ENCODE data around the gene TMEM88. TPM values are rescaled to one million over a fixed set of nuclear protein-coding genes. Genes with fewer than 3 reads are reported as not detected.

The TMEM88 gene
- total and polyA plus RNA-seq, 4 donors: 0.65 to 4.6 (median 3.7) TPM

DNA sequence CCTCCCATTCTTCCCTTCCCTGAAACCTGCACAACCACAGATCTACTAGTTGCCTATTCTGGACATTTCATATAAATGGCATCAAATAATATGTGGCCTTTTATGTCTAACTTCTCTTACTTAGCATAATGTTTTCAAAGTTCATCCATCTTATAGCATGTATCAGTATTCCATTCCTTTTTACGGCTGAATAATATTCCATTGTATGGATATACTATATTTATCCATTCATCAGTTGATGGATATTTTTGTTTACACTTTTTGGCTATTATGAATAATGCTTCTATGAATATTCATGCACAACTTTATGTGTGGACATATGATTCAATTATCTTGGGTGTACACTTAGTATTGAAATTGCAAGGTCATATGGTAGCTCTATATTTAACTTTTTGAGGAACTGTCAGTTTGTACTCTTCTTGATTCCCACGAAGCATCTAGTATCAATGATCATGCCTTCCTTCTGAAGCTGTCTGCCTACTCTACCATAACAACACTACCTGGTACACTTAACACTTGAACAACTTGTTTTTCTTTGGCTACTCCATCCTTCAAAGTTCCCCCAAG, 21.0 kb downstream of the TMEM88 start (continued):
- TF ChIP-seq, protein P1, sequence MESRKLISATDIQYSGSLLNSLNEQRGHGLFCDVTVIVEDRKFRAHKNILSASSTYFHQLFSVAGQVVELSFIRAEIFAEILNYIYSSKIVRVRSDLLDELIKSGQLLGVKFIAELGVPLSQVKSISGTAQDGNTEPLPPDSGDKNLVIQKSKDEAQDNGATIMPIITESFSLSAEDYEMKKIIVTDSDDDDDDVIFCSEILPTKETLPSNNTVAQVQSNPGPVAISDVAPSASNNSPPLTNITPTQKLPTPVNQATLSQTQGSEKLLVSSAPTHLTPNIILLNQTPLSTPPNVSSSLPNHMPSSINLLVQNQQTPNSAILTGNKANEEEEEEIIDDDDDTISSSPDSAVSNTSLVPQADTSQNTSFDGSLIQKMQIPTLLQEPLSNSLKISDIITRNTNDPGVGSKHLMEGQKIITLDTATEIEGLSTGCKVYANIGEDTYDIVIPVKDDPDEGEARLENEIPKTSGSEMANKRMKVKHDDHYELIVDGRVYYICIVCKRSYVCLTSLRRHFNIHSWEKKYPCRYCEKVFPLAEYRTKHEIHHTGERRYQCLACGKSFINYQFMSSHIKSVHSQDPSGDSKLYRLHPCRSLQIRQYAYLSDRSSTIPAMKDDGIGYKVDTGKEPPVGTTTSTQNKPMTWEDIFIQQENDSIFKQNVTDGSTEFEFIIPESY (IDR thresholded peaks at IDR 0.05): no peak
- TF ChIP-seq RAD21 (IDR thresholded peaks at IDR 0.05) (no peak), SP1 (IDR thresholded peaks at IDR 0.05) (no peak), GABPA (IDR thresholded peaks at IDR 0.05 in 1 of 2, conservative IDR thresholded peaks at IDR 0.05 in 1 of 2) (no peak), YY1 (IDR thresholded peaks at IDR 0.05) (no peak), FOXA1 (IDR thresholded peaks at IDR 0.05) (no peak)

DNA sequence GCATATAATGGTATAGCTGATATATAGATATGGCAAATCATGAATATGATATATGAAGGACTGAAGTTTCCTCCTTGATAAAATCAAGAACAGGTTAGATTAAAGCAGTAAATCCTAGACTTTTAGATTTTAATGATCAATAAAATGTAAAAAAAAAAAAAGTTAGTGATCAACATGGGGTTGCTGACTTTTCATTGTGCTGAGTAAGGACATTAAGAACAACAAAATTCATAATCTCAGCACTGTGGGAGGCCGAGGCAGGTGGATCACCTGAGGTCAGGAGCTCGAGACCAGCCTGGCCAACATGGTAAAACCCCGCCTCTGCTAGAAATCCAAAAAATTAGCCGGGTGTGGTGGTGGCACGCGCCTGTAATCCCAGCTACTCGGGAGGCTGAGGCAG, 23.4 kb downstream of the TMEM88 start:
- Histone ChIP-seq H3K27ac (ENCODE audit: low read depth in 1 of 2, low read length in 2 of 2) (no peak overlapping the region), H3K9me3 (ENCODE audit: control insufficient read depth in 4 of 4, low read length in 3 of 4) (no peaks in the 10 kb centered on the region), H3K4me3 (ENCODE audit: low read depth in 1 of 3, low read length in 3 of 3) (no peak overlapping the region), H3K27me3 (ENCODE audit: control insufficient read depth in 4 of 4, insufficient read depth in 4 of 4, low read length in 3 of 4) (no peaks in the 10 kb centered on the region), H3K9ac (ENCODE audit: low read depth in 1 of 2, low read length in 2 of 2) (no peak overlapping the region), H3K4me1 (ENCODE audit: control insufficient read depth in 4 of 4, insufficient read depth in 4 of 4, low read length in 3 of 4) (no peaks in the 10 kb centered on the region), H3K36me3 (ENCODE audit: control insufficient read depth in 4 of 4, insufficient read depth in 3 of 4, low read depth in 1 of 4, low read length in 3 of 4) (no peaks in the 10 kb centered on the region)
- no peak for DNase-seq (ENCODE audit: low spot score)
- WGBS: 96% methylated on average over 7 of the region's 7 CpGs
- TF ChIP-seq FOXA2 (IDR thresholded peaks at IDR 0.05): no peak
- TF ChIP-seq, protein P1 (IDR thresholded peaks at IDR 0.05): no peak
- TF ChIP-seq, protein P2, sequence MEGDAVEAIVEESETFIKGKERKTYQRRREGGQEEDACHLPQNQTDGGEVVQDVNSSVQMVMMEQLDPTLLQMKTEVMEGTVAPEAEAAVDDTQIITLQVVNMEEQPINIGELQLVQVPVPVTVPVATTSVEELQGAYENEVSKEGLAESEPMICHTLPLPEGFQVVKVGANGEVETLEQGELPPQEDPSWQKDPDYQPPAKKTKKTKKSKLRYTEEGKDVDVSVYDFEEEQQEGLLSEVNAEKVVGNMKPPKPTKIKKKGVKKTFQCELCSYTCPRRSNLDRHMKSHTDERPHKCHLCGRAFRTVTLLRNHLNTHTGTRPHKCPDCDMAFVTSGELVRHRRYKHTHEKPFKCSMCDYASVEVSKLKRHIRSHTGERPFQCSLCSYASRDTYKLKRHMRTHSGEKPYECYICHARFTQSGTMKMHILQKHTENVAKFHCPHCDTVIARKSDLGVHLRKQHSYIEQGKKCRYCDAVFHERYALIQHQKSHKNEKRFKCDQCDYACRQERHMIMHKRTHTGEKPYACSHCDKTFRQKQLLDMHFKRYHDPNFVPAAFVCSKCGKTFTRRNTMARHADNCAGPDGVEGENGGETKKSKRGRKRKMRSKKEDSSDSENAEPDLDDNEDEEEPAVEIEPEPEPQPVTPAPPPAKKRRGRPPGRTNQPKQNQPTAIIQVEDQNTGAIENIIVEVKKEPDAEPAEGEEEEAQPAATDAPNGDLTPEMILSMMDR (IDR thresholded peaks at IDR 0.05; ENCODE audit: low read depth, low read length, missing input control): no peak
- no peak for TF ChIP-seq SP1 (IDR thresholded peaks at IDR 0.05)
- no peak for TF ChIP-seq RAD21 (IDR thresholded peaks at IDR 0.05)
- TF ChIP-seq, protein P3, sequence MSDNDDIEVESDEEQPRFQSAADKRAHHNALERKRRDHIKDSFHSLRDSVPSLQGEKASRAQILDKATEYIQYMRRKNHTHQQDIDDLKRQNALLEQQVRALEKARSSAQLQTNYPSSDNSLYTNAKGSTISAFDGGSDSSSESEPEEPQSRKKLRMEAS (IDR thresholded peaks at IDR 0.05): no peak
- no peak for TF ChIP-seq HNF4G (IDR thresholded peaks at IDR 0.05)
- no peak for TF ChIP-seq YY1 (IDR thresholded peaks at IDR 0.05)
- TF ChIP-seq GABPA (IDR thresholded peaks at IDR 0.05 in 1 of 2, conservative IDR thresholded peaks at IDR 0.05 in 1 of 2): no peak

DNA sequence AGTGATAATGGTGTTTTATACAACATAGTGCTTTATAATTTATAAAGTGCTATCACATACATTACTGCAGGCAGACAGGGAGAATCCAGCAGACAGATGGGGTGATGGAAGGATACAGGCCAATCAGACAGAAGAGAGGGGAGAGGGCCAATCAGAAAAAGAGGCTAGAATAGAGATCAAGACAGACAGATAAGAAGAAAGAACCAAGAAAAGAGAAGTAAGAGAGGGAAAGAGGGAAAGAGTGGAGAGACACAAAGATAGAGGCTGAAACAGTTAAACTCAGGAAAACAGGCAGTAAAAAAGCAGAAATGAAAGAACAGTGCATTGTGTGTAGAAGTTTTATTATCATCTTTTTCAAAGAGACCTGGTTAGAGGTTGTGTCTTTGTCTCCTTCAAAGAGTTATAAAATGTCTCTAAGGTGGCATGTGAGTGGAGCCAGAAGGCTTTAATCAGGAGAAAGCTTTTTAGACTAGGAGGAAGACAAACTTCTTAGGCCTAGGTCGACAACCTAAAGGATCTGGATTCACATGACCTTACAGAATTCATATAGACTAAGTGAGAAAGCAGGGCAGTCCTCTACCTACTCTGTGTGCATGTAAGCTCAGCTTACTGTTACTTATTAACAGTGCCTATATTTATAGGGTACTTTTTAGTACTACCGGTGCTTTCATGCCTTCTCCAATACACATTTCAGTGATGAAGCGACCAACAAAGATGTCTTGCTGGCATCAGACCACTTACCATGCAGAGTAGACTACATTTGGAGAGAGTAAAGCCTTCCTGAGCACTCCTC, 25.4 kb downstream of the TMEM88 start:
- Histone ChIP-seq H3K4me3 (ENCODE audit: low read depth in 1 of 3, low read length in 3 of 3) (no peak overlapping the region), H3K36me3 (ENCODE audit: control insufficient read depth in 4 of 4, insufficient read depth in 3 of 4, low read depth in 1 of 4, low read length in 3 of 4) (no peaks in the 10 kb centered on the region), H3K9ac (ENCODE audit: low read depth in 1 of 2, low read length in 2 of 2) (no peak overlapping the region), H3K9me3 (ENCODE audit: control insufficient read depth in 4 of 4, low read length in 3 of 4) (no peaks in the 10 kb centered on the region), H3K27ac (ENCODE audit: low read depth in 1 of 2, low read length in 2 of 2) (no peak overlapping the region), H3K27me3 (ENCODE audit: control insufficient read depth in 4 of 4, insufficient read depth in 4 of 4, low read length in 3 of 4) (no peaks in the 10 kb centered on the region), H3K4me1 (ENCODE audit: control insufficient read depth in 4 of 4, insufficient read depth in 4 of 4, low read length in 3 of 4) (no peaks in the 10 kb centered on the region)
- 64% methylated on average over 3 of the region's 3 CpGs for WGBS
- no peak for DNase-seq (ENCODE audit: low spot score)
- TF ChIP-seq FOXA2 (IDR thresholded peaks at IDR 0.05): no peak
- TF ChIP-seq EGR1 (IDR thresholded peaks at IDR 0.05; ENCODE audit: low read depth in 2 of 2): no peak
- TF ChIP-seq, protein P3 (IDR thresholded peaks at IDR 0.05): no peak
- TF ChIP-seq JUND (IDR thresholded peaks at IDR 0.05): no peak
- no peak for TF ChIP-seq HNF4G (IDR thresholded peaks at IDR 0.05)
- TF ChIP-seq, protein P1 (IDR thresholded peaks at IDR 0.05): no peak
- no peak for TF ChIP-seq NR2F2 (IDR thresholded peaks at IDR 0.05)
- TF ChIP-seq YY1 (IDR thresholded peaks at IDR 0.05): no peak
- TF ChIP-seq HNF4A (conservative IDR thresholded peaks at IDR 0.05): no peak
- no peak for TF ChIP-seq TAF1 (conservative IDR thresholded peaks at IDR 0.05)
- TF ChIP-seq, protein P2 (IDR thresholded peaks at IDR 0.05; ENCODE audit: low read depth, low read length, missing input control): no peak
- no peak for TF ChIP-seq GABPA (IDR thresholded peaks at IDR 0.05 in 1 of 2, conservative IDR thresholded peaks at IDR 0.05 in 1 of 2)
- TF ChIP-seq, protein P4, sequence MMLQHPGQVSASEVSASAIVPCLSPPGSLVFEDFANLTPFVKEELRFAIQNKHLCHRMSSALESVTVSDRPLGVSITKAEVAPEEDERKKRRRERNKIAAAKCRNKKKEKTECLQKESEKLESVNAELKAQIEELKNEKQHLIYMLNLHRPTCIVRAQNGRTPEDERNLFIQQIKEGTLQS (IDR thresholded peaks at IDR 0.05): no peak
- no peak for TF ChIP-seq RAD21 (IDR thresholded peaks at IDR 0.05)

Data from liver (tissue), 9 donors.